K562 (cell line): ENCODE data around the gene STK32C. TPM values are rescaled to one million over a fixed set of nuclear protein-coding genes. Genes with fewer than 3 reads are reported as not detected.

Experiments used
- FOXP1 ChIP-seq: sonication (generic); formaldehyde crosslinking; IDR thresholded peaks from 2 replicates; pipeline ENCODE4 v1.8.0; 2022; ENCODE audit warnings: mild to moderate bottlenecking, missing genetic modification reagents
- HDAC2 ChIP-seq: fragments of 450-650 bp; IDR thresholded peaks from 2 replicates; pipeline ENCODE4 v1.6.1; 2016; ENCODE audit warnings: mild to moderate bottlenecking
- MBD2 ChIP-seq: sonication (generic); IDR thresholded peaks from 2 replicates; pipeline ENCODE4 v1.6.1; 2016; ENCODE audit warnings: low read depth, borderline replicate concordance
- NFE2 ChIP-seq: IDR thresholded peaks from 2 replicates; pipeline ENCODE4 v1.6.1; 2014; ENCODE audit warnings: antibody characterized with exemption, low read depth
- PTBP1 ChIP-seq: fragments of 200-400 bp; formaldehyde crosslinking; IDR thresholded peaks from 2 replicates; pipeline ENCODE4 v1.6.1; 2017; ENCODE audit warnings: low read depth, low read length
- TEAD1 ChIP-seq, 2 experiments: fragments of 450-650 bp in 1 of 2; sonication (generic) in 1 of 2; formaldehyde crosslinking; IDR thresholded peaks; 2 replicates each; pipeline versions ENCODE4 v1.4.0 to v1.8.0; 2020 to 2022; ENCODE audit warnings: mild to moderate bottlenecking in 2 of 2, missing genetic modification reagents in 1 of 2
- ZFP36 ChIP-seq: fragments of 150-350 bp; IDR thresholded peaks from 2 replicates; pipeline ENCODE4 v1.6.1; 2018; ENCODE audit warnings: low read length, low read depth; ENCODE audit not compliant: partially characterized antibody
- polyA plus RNA-seq, 8 experiments: library from polyadenylated mRNA; depleted of rRNA in 4 of 8; stranded (reverse) in 5 of 8; unstranded in 3 of 8; fragments of >200 nt; fragmentation: Nextera tagmentation in 2 of 8; fragmentation: Illumina TruSeq in 1 of 8; extraction: Ambion mirVana in 2 of 8; extraction: Trizol in 1 of 8; gene quantifications; 2 replicates each; pipeline versions ENCODE4 v1.2.1 to v1.2.3, GENCODE V29; 2011 to 2014; ENCODE audit warnings: inconsistent platforms in 1 of 8, missing spikeins in 1 of 8
- total RNA-seq, 7 experiments: library from RNA; depleted of rRNA in 6 of 7; stranded (reverse); fragments of >200 nt in 6 of 7; fragmentation: Illumina TruSeq in 2 of 7; extraction: Trizol in 2 of 7; gene quantifications; 2 replicates each; pipeline versions ENCODE4 v1.2.1 to v1.2.3, GENCODE V29; 2011 to 2021; ENCODE audit warnings: low replicate concordance in 1 of 7
- TF ChIP-seq, protein P1 (sequence below): fragments of 450-650 bp; IDR thresholded peaks from 2 replicates; pipeline ENCODE4 v1.6.1; 2016; ENCODE audit warnings: mild to moderate bottlenecking, moderate library complexity
- TF ChIP-seq, protein P2 (sequence below): sonication (generic); IDR thresholded peaks from 2 replicates; pipeline ENCODE4 v1.6.1; 2016
- TF ChIP-seq, protein P3 (sequence below), 3 experiments: fragments of 200-800 bp in 1 of 3; sonication (Bioruptor generic) in 1 of 3; sonication (generic) in 1 of 3; formaldehyde crosslinking in 1 of 3; IDR thresholded peaks; 2 replicates each; pipeline versions ENCODE4 v1.6.1 to v1.8.0; 2016 to 2022; ENCODE audit warnings: mild to moderate bottlenecking in 2 of 3, missing compliant biosample characterization in 2 of 3, missing genetic modification characterization in 2 of 3, missing genetic modification reagents in 1 of 3
- TF ChIP-seq, protein P4 (sequence below), 2 experiments: fragments of 450-650 bp; conservative IDR thresholded peaks; 2 replicates each; pipeline ENCODE4 v1.6.1; 2017; ENCODE audit warnings: mild to moderate bottlenecking in 2 of 2, moderate library complexity in 2 of 2

STK32C gene
- total and polyA plus RNA-seq, 9 of the 15 experiments (the other 6 are each of a cell fraction or from before 2014, with no cell fraction given), result 1.5 to 20.9 (median 6.5) TPM

DNA sequence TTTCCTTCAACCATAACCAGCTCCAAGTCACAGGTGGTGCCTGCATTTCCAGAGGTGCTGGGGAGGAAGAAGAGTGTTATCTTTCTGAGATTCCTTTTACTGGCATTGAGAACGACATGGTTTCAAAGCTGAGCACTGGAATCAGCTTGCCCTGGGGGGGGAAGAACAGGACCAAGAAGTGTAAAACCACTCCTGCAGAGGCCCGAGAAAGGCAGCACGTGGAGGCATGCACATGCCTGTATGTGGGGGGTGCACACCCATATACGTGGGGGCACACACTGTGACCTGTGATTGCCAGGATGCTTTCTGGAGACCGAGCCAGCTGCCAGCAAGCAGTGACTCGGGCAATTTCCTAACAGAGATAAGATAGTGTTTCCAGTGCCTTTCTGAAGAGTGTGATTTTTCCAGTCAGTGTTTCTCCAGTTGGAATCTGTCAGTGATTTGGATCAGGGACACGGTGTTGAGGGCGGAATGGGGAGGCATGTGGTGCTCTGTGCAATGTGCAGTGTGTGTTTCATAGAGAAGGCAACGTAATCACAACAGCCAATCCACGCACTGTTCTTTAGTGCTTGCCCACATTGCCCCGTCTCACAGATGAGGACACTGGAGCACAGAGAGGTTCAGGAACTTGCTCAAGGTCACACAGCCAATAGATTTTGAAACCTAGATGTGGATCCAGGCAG, 28.5 kb upstream of the STK32C start (continued):
- TF ChIP-seq, protein P1, sequence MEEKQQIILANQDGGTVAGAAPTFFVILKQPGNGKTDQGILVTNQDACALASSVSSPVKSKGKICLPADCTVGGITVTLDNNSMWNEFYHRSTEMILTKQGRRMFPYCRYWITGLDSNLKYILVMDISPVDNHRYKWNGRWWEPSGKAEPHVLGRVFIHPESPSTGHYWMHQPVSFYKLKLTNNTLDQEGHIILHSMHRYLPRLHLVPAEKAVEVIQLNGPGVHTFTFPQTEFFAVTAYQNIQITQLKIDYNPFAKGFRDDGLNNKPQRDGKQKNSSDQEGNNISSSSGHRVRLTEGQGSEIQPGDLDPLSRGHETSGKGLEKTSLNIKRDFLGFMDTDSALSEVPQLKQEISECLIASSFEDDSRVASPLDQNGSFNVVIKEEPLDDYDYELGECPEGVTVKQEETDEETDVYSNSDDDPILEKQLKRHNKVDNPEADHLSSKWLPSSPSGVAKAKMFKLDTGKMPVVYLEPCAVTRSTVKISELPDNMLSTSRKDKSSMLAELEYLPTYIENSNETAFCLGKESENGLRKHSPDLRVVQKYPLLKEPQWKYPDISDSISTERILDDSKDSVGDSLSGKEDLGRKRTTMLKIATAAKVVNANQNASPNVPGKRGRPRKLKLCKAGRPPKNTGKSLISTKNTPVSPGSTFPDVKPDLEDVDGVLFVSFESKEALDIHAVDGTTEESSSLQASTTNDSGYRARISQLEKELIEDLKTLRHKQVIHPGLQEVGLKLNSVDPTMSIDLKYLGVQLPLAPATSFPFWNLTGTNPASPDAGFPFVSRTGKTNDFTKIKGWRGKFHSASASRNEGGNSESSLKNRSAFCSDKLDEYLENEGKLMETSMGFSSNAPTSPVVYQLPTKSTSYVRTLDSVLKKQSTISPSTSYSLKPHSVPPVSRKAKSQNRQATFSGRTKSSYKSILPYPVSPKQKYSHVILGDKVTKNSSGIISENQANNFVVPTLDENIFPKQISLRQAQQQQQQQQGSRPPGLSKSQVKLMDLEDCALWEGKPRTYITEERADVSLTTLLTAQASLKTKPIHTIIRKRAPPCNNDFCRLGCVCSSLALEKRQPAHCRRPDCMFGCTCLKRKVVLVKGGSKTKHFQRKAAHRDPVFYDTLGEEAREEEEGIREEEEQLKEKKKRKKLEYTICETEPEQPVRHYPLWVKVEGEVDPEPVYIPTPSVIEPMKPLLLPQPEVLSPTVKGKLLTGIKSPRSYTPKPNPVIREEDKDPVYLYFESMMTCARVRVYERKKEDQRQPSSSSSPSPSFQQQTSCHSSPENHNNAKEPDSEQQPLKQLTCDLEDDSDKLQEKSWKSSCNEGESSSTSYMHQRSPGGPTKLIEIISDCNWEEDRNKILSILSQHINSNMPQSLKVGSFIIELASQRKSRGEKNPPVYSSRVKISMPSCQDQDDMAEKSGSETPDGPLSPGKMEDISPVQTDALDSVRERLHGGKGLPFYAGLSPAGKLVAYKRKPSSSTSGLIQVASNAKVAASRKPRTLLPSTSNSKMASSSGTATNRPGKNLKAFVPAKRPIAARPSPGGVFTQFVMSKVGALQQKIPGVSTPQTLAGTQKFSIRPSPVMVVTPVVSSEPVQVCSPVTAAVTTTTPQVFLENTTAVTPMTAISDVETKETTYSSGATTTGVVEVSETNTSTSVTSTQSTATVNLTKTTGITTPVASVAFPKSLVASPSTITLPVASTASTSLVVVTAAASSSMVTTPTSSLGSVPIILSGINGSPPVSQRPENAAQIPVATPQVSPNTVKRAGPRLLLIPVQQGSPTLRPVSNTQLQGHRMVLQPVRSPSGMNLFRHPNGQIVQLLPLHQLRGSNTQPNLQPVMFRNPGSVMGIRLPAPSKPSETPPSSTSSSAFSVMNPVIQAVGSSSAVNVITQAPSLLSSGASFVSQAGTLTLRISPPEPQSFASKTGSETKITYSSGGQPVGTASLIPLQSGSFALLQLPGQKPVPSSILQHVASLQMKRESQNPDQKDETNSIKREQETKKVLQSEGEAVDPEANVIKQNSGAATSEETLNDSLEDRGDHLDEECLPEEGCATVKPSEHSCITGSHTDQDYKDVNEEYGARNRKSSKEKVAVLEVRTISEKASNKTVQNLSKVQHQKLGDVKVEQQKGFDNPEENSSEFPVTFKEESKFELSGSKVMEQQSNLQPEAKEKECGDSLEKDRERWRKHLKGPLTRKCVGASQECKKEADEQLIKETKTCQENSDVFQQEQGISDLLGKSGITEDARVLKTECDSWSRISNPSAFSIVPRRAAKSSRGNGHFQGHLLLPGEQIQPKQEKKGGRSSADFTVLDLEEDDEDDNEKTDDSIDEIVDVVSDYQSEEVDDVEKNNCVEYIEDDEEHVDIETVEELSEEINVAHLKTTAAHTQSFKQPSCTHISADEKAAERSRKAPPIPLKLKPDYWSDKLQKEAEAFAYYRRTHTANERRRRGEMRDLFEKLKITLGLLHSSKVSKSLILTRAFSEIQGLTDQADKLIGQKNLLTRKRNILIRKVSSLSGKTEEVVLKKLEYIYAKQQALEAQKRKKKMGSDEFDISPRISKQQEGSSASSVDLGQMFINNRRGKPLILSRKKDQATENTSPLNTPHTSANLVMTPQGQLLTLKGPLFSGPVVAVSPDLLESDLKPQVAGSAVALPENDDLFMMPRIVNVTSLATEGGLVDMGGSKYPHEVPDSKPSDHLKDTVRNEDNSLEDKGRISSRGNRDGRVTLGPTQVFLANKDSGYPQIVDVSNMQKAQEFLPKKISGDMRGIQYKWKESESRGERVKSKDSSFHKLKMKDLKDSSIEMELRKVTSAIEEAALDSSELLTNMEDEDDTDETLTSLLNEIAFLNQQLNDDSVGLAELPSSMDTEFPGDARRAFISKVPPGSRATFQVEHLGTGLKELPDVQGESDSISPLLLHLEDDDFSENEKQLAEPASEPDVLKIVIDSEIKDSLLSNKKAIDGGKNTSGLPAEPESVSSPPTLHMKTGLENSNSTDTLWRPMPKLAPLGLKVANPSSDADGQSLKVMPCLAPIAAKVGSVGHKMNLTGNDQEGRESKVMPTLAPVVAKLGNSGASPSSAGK, result 0 out of 2 replicates have a peak, but pooled peaks have one; percentile 45
- TF ChIP-seq PTBP1 (peak; percentile 67; the same call in 1 of the 2 replicates), MBD2 (no peak), FOXP1 (0 out of 2 replicates have a peak, but pooled peaks have one; percentile 49), NFE2 (peak; percentile 66), HDAC2 (peak; percentile 67; the same call in 1 of the 2 replicates), TEAD1 (CRISPR knock-in tag; IDR thresholded peaks at IDR 0.05) (0 out of 4 replicates have a peak, but pooled peaks of 1 of the 2 experiments have one; percentile 21), ZFP36 (peak; percentile 87)
- TF ChIP-seq, protein P2, sequence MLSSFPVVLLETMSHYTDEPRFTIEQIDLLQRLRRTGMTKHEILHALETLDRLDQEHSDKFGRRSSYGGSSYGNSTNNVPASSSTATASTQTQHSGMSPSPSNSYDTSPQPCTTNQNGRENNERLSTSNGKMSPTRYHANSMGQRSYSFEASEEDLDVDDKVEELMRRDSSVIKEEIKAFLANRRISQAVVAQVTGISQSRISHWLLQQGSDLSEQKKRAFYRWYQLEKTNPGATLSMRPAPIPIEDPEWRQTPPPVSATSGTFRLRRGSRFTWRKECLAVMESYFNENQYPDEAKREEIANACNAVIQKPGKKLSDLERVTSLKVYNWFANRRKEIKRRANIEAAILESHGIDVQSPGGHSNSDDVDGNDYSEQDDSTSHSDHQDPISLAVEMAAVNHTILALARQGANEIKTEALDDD, result peak; percentile 82
- TF ChIP-seq, protein P3, sequence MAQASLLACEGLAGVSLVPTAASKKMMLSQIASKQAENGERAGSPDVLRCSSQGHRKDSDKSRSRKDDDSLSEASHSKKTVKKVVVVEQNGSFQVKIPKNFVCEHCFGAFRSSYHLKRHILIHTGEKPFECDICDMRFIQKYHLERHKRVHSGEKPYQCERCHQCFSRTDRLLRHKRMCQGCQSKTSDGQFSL (CRISPR knock-in tag; IDR thresholded peaks at IDR 0.05), result peak; percentile 74
- TF ChIP-seq, protein P3 (tag; IDR thresholded peaks at IDR 0.05), result no peak
- TF ChIP-seq, protein P4, sequence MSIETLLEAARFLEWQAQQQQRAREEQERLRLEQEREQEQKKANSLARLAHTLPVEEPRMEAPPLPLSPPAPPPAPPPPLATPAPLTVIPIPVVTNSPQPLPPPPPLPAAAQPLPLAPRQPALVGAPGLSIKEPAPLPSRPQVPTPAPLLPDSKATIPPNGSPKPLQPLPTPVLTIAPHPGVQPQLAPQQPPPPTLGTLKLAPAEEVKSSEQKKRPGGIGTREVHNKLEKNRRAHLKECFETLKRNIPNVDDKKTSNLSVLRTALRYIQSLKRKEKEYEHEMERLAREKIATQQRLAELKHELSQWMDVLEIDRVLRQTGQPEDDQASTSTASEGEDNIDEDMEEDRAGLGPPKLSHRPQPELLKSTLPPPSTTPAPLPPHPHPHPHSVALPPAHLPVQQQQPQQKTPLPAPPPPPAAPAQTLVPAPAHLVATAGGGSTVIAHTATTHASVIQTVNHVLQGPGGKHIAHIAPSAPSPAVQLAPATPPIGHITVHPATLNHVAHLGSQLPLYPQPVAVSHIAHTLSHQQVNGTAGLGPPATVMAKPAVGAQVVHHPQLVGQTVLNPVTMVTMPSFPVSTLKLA (conservative IDR thresholded peaks at IDR 0.05), result 0 out of 4 replicates have a peak, but pooled peaks have one; percentile 35 to 52
